A673 (cell line): ENCODE results near the gene RAD21L1. TPM values are rescaled to one million over a fixed set of nuclear protein-coding genes. Genes with fewer than 3 reads are reported as not detected.

Experiments
- BruUV-seq: library from RNA; stranded (reverse); fragments of 400-500 nt; replicated peaks from 2 replicates; lab custom pipeline; 2021; lab: Mats Ljungman, UMichigan
- CTCF ChIA-PET: fragments of 300-600 bp; sonication (Branson Sonifier 250); formaldehyde crosslinking; loops from one replicate; lab custom pipeline; 2022; ENCODE audit warnings: antibody characterized with exemption; lab: Charles Lee
- POLR2A ChIA-PET: fragments of 300-600 bp; sonication (Branson Sonifier 250); formaldehyde crosslinking; loops from one replicate; lab custom pipeline; 2022; ENCODE audit warnings: antibody characterized with exemption; ENCODE audit not compliant: low non-redundant PET; lab: Charles Lee
- DNase-seq: peaks from one replicate; pipeline ENCODE4 v3.0.0-alpha.2; 2015; ENCODE audit warnings: low spot score
- H3K27ac ChIP-seq: fragments of 200-600 bp; sonication (generic); 2 replicates; pipeline ENCODE4 v1.5.1; 2016; ENCODE audit warnings: mixed run types, low read depth, mild to moderate bottlenecking, mixed read lengths, antibody characterized with exemption, low read length; ENCODE audit not compliant: poor library complexity, severe bottlenecking
- H3K27me3 ChIP-seq: fragments of 200-600 bp; sonication (generic); replicated peaks from 2 replicates; pipeline ENCODE4 v1.6.1; 2017; ENCODE audit warnings: mixed run types, low read depth, mild to moderate bottlenecking, mixed read lengths, antibody characterized with exemption, low read length; ENCODE audit not compliant: insufficient read depth, poor library complexity
- H3K36me3 ChIP-seq: fragments of 200-600 bp; sonication (generic); 2 replicates; pipeline ENCODE4 v1.6.1; 2016; ENCODE audit warnings: mixed run types, mild to moderate bottlenecking, mixed read lengths, antibody characterized with exemption, low read length; ENCODE audit not compliant: insufficient read depth, poor library complexity, severe bottlenecking
- H3K4me1 ChIP-seq: fragments of 200-600 bp; sonication (generic); 2 replicates; pipeline ENCODE4 v1.6.1; 2017; ENCODE audit warnings: mixed run types, mild to moderate bottlenecking, mixed read lengths, antibody characterized with exemption, low read length; ENCODE audit not compliant: insufficient read depth, poor library complexity, severe bottlenecking
- H3K4me3 ChIP-seq: fragments of 200-600 bp; sonication (generic); 2 replicates; pipeline ENCODE4 v1.5.1; 2016; ENCODE audit warnings: low read depth, mixed run types, mild to moderate bottlenecking, mixed read lengths, low read length; ENCODE audit not compliant: poor library complexity, severe bottlenecking
- H3K9me3 ChIP-seq: fragments of 200-600 bp; sonication (generic); 2 replicates; pipeline ENCODE4 v1.6.1; 2016; ENCODE audit warnings: mixed run types, low read depth, mild to moderate bottlenecking, mixed read lengths, antibody characterized with exemption, low read length; ENCODE audit not compliant: poor library complexity, severe bottlenecking
- EZH2 ChIP-seq: fragments of 200-600 bp; sonication (generic); IDR thresholded peaks from 2 replicates; pipeline ENCODE4 v1.6.1; 2017; ENCODE audit warnings: borderline replicate concordance, low read depth, mild to moderate bottlenecking, mixed read lengths, antibody characterized with exemption, low read length; ENCODE audit not compliant: poor library complexity, severe bottlenecking
- intact Hi-C: fragments of 100-400 bp; cut with micrococcal nuclease; formaldehyde crosslinking; loops from one replicate; pipeline ENCODE4 v1.10.0; 2022; ENCODE audit not compliant: unreplicated experiment
- total RNA-seq: library from RNA; stranded (reverse); gene quantifications from 2 replicates; pipeline ENCODE4 v1.2.3, GENCODE V29; 2021
- TF ChIP-seq, protein P1 (sequence below): fragments of 300-800, 200-600 bp; sonication (generic); conservative IDR thresholded peaks from 2 replicates; pipeline ENCODE4 v1.5.1; 2017; ENCODE audit warnings: low read depth, mild to moderate bottlenecking, antibody characterized with exemption, low read length, moderate library complexity, mixed read lengths

Gene RAD21L1
- total RNA-seq, 1 experiment from 2014 or later: not detected

GRCh38 chr20:1183153-1183552 is 42.7 kb upstream of the RAD21L1 start:
- no peak for TF ChIP-seq EZH2
- TF ChIP-seq, protein P1, sequence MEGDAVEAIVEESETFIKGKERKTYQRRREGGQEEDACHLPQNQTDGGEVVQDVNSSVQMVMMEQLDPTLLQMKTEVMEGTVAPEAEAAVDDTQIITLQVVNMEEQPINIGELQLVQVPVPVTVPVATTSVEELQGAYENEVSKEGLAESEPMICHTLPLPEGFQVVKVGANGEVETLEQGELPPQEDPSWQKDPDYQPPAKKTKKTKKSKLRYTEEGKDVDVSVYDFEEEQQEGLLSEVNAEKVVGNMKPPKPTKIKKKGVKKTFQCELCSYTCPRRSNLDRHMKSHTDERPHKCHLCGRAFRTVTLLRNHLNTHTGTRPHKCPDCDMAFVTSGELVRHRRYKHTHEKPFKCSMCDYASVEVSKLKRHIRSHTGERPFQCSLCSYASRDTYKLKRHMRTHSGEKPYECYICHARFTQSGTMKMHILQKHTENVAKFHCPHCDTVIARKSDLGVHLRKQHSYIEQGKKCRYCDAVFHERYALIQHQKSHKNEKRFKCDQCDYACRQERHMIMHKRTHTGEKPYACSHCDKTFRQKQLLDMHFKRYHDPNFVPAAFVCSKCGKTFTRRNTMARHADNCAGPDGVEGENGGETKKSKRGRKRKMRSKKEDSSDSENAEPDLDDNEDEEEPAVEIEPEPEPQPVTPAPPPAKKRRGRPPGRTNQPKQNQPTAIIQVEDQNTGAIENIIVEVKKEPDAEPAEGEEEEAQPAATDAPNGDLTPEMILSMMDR: no peak
- no TSS peak for BruUV-seq
- Histone ChIP-seq H3K4me3 (no peak overlapping the region), H3K27ac (no peak overlapping the region), H3K4me1 (no peaks in the 10 kb centered on the region), H3K36me3 (no peaks in the 10 kb centered on the region), H3K9me3 (no peaks in the 10 kb centered on the region), H3K27me3 (peaks cover 26% of the 10 kb centered on the region)
- intact Hi-C loops: no loop called here
- DNase-seq: no peak
- ChIA-PET CTCF (no interaction called here), POLR2A (no interaction called here)

- H3K4me3 ChIP-seq: no peak overlapping the region
- H3K36me3 ChIP-seq: no peaks in the 10 kb centered on the region
- POLR2A ChIA-PET: interaction anchor here (0.6 kb wide), 1 partner anchor 340 kb away, joined by 3 read pairs; no protein-coding TSS in a partner anchor
- H3K9me3 ChIP-seq: no peaks in the 10 kb centered on the region
- no peak for DNase-seq
- TF ChIP-seq, protein P1: no peak
- no peak for TF ChIP-seq EZH2
- intact Hi-C loops: no loop called here
- no peaks in the 10 kb centered on the region for H3K4me1 ChIP-seq
- H3K27ac ChIP-seq: no peak overlapping the region
- BruUV-seq: no TSS peak
- H3K27me3 ChIP-seq: peaks cover 26% of the 10 kb centered on the region
- CTCF ChIA-PET: no interaction called here
These were observed 41.6 kb upstream of the RAD21L1 start for GRCh38 chr20:1184260-1184637.

GRCh38 chr20:1184638-1185315 is 41.1 kb upstream of the RAD21L1 start, which contains the start of gene TMEM74B:
Gene TMEM74B, minus strand, starts transcription at chr20:1184981. Its CDS starts 1,180 bp downstream, at chr20:1183801.
- no peak for DNase-seq
- Histone ChIP-seq H3K36me3 (no peaks in the 10 kb centered on the region), H3K9me3 (no peaks in the 10 kb centered on the region), H3K27ac (no peak within 1 kb of the TSS), H3K27me3 (peaks cover 26% of the 10 kb centered on the region), H3K4me3 (peak within 1 kb of the TSS; percentile 45), H3K4me1 (no peaks in the 10 kb centered on the region)
- ChIA-PET POLR2A (no interaction called here), CTCF (interaction anchor here (0.6 to 0.7 kb wide), 6 partner anchors 9 to 369 kb away, joined by 3 to 12 read pairs (median 5); partner anchors contain the start of gene C20orf202)
- intact Hi-C loops: no loop called here
- TF ChIP-seq EZH2: peak; percentile 59
- TF ChIP-seq, protein P1: no peak
- no TSS peak for BruUV-seq
